PC-9 (cell line): ENCODE data around the gene LPO. TPM values are rescaled to one million over a fixed set of nuclear protein-coding genes. Genes with fewer than 3 reads are reported as not detected.

Source experiments
- BruUV-seq: library from RNA; stranded (reverse); fragments of 400-500 nt; replicated peaks from 2 replicates; lab custom pipeline; 2021; lab: Mats Ljungman, UMichigan
- CTCF ChIA-PET: fragments of 300-600 bp; sonication (Branson Sonifier 250); formaldehyde crosslinking; loops from one replicate; lab custom pipeline; 2022; ENCODE audit warnings: antibody characterized with exemption; lab: Charles Lee
- POLR2A ChIA-PET: fragments of 300-600 bp; sonication (Branson Sonifier 250); formaldehyde crosslinking; loops from one replicate; lab custom pipeline; 2022; ENCODE audit warnings: antibody characterized with exemption; ENCODE audit not compliant: unreplicated experiment; lab: Charles Lee
- DNase-seq, 2 experiments: peaks; one replicate each; pipeline versions ENCODE4 v3.0.0 to v3.0.0-alpha.2; 2015 to 2022; ENCODE audit warnings: mixed read lengths in 1 of 2
- H2AFZ ChIP-seq: fragments of 200-600 bp; sonication (generic); 2 replicates; pipeline ENCODE4 v1.8.1; 2017; ENCODE audit warnings: antibody characterized with exemption
- H3F3A ChIP-seq: fragments of 200-600 bp; sonication (generic); 2 replicates; pipeline ENCODE4 v1.8.1; 2017; ENCODE audit warnings: antibody characterized with exemption, mild to moderate bottlenecking, low read depth; ENCODE audit not compliant: insufficient read depth
- H3K27ac ChIP-seq: fragments of 200-600 bp; sonication (generic); 2 replicates; pipeline ENCODE4 v1.6.1; 2016; ENCODE audit warnings: mixed run types
- H3K27me3 ChIP-seq: fragments of 200-600 bp; sonication (generic); 2 replicates; pipeline ENCODE4 v1.6.1; 2016; ENCODE audit warnings: low read depth, mixed run types; ENCODE audit not compliant: insufficient read depth
- H3K36me3 ChIP-seq: fragments of 200-600 bp; sonication (generic); 2 replicates; pipeline ENCODE4 v1.6.1; 2016; ENCODE audit warnings: low read depth, mixed run types
- H3K4me1 ChIP-seq: fragments of 200-600 bp; sonication (generic); replicated peaks from 2 replicates; pipeline ENCODE4 v1.6.1; 2016; ENCODE audit warnings: mixed run types; ENCODE audit not compliant: insufficient read depth
- H3K4me2 ChIP-seq: fragments of 200-600 bp; sonication (generic); 2 replicates; pipeline ENCODE4 v1.6.1; 2017; ENCODE audit warnings: mixed run types
- H3K4me3 ChIP-seq: fragments of 200-600 bp; sonication (generic); 2 replicates; pipeline ENCODE4 v1.6.1; 2016; ENCODE audit warnings: mixed run types
- H3K79me2 ChIP-seq: fragments of 200-600 bp; sonication (generic); 2 replicates; pipeline ENCODE4 v1.6.1; 2017; ENCODE audit warnings: low read depth, mixed run types
- H3K9me2 ChIP-seq: fragments of 200-600 bp; sonication (generic); 2 replicates; pipeline ENCODE4 v1.8.1; 2017; ENCODE audit warnings: mild to moderate bottlenecking; ENCODE audit not compliant: insufficient read depth
- H3K9me3 ChIP-seq: fragments of 200-600 bp; sonication (generic); 2 replicates; pipeline ENCODE4 v1.8.1; 2016; ENCODE audit warnings: low read depth; ENCODE audit not compliant: insufficient read depth
- H4K20me1 ChIP-seq: fragments of 200-600 bp; sonication (generic); 2 replicates; pipeline ENCODE4 v1.8.1; 2017; ENCODE audit not compliant: insufficient read depth
- CTCF ChIP-seq: fragments of 200-600 bp; sonication (generic); conservative IDR thresholded peaks from 2 replicates; pipeline ENCODE4 v1.6.1; 2017; ENCODE audit warnings: mixed run types, antibody characterized with exemption, mild to moderate bottlenecking, moderate library complexity
- EZH2 ChIP-seq: fragments of 200-600 bp; sonication (generic); IDR thresholded peaks from 2 replicates; pipeline ENCODE4 v1.8.0; 2017; ENCODE audit warnings: antibody characterized with exemption, low read depth
- intact Hi-C: fragments of 100-400 bp; cut with micrococcal nuclease; formaldehyde crosslinking; loops from one replicate; pipeline ENCODE4 v1.10.0; 2022; ENCODE audit not compliant: unreplicated experiment
- total RNA-seq: library from RNA; stranded (reverse); gene quantifications from 2 replicates; pipeline ENCODE4 v1.2.3, GENCODE V29; 2021

Gene LPO
- total RNA-seq, 1 experiment from 2014 or later = not detected

GRCh38 chr17:58248955-58249269 lies 10.5 kb downstream of the LPO start:
- intact Hi-C loops = no loop called here
- no peaks in the 10 kb centered on the region for H3K36me3 ChIP-seq
- POLR2A ChIA-PET = no interaction called here

GRCh38 chr17:58249270-58250133 lies 11.1 kb downstream of the LPO start:
- H3K9me2 ChIP-seq = no peaks in the 10 kb centered on the region
- no peak overlapping the region for H2AFZ ChIP-seq
- ChIA-PET CTCF (interaction anchor here (0.6 to 0.7 kb wide), 4 partner anchors 30 to 734 kb away, joined by 3 to 4 read pairs (median 3); no protein-coding TSS in a partner anchor), POLR2A (no interaction called here)
- peak overlapping the region; percentile 31 for H3K4me2 ChIP-seq
- TF ChIP-seq EZH2 (no peak), CTCF (peak; percentile 85)
- no peaks in the 10 kb centered on the region for H3K9me3 ChIP-seq
- H3K27ac ChIP-seq = no peak overlapping the region
- no peaks in the 10 kb centered on the region for H3K4me1 ChIP-seq
- no peaks in the 10 kb centered on the region for H3K36me3 ChIP-seq
- intact Hi-C loops = no loop called here
- peaks cover 91% of the 10 kb centered on the region for H3K27me3 ChIP-seq
- H3F3A ChIP-seq = no peaks in the 10 kb centered on the region
- no peak overlapping the region for H3K4me3 ChIP-seq
- DNase-seq = peak in 1 of 2 experiments; percentile 57
- no peaks in the 10 kb centered on the region for H4K20me1 ChIP-seq
- no peaks in the 10 kb centered on the region for H3K79me2 ChIP-seq
- BruUV-seq = no TSS peak

More at GRCh38 chr17:58248955-58249269, 10.5 kb downstream of the LPO start:
- Histone ChIP-seq H3K4me1 (no peaks in the 10 kb centered on the region), H3K9me3 (no peaks in the 10 kb centered on the region), H3F3A (no peaks in the 10 kb centered on the region), H4K20me1 (no peaks in the 10 kb centered on the region), H3K4me3 (no peak overlapping the region), H3K27me3 (peaks cover 93% of the 10 kb centered on the region), H3K79me2 (no peaks in the 10 kb centered on the region), H3K9me2 (no peaks in the 10 kb centered on the region), H2AFZ (no peak overlapping the region), H3K4me2 (no peak overlapping the region), H3K27ac (no peak overlapping the region)
- TF ChIP-seq CTCF (no peak), EZH2 (no peak)
- DNase-seq = no peak
- CTCF ChIA-PET = no interaction called here
- BruUV-seq = no TSS peak

GRCh38 chr17:58250344-58251011 lies 12.1 kb downstream of the LPO start:
- no peak for DNase-seq
- no TSS peak for BruUV-seq
- Histone ChIP-seq H3K4me1 (no peaks in the 10 kb centered on the region), H3K27me3 (peaks cover 88% of the 10 kb centered on the region), H3K4me3 (no peak overlapping the region), H4K20me1 (no peaks in the 10 kb centered on the region), H3K9me3 (no peaks in the 10 kb centered on the region), H3K79me2 (no peaks in the 10 kb centered on the region), H3K36me3 (no peaks in the 10 kb centered on the region), H3K4me2 (no peak overlapping the region), H2AFZ (no peak overlapping the region), H3K9me2 (no peaks in the 10 kb centered on the region), H3F3A (no peaks in the 10 kb centered on the region), H3K27ac (no peak overlapping the region)
- CTCF ChIA-PET = interaction anchor here (0.6 to 0.7 kb wide), 4 partner anchors 31 to 734 kb away, joined by 3 to 4 read pairs (median 3); no protein-coding TSS in a partner anchor
- intact Hi-C loops = loop anchor here (1.0 kb wide), 1 partner anchor 197 kb away; no protein-coding TSS in a partner anchor
- POLR2A ChIA-PET = no interaction called here
- TF ChIP-seq EZH2 (no peak), CTCF (no peak)
